T-helper 2 cell treated with Interferon-gamma antibody and Interleukin-4, amounts not matched to agents 5 μg/mL and 100 μg/mL, for 36 hours (primary cell): Measurements from ENCODE around the gene ABLIM1.
A peak's percentile ranks its signal among the peaks of the same experiment; 100 is the strongest.

Experiments
- DNase-seq: peaks from one replicate; pipeline ENCODE4 v3.0.0; 2021; ENCODE audit warnings: low spot score
- H3K27ac Mint-ChIP-seq: one replicate; pipeline ENCODE4 v1.8.0; 2021; ENCODE audit warnings: mild to moderate bottlenecking, mixed read lengths
- H3K27me3 Mint-ChIP-seq: one replicate; pipeline ENCODE4 v1.8.0; 2021; ENCODE audit warnings: low read depth, mixed read lengths
- H3K36me3 Mint-ChIP-seq: one replicate; pipeline ENCODE4 v1.8.0; 2021; ENCODE audit warnings: low read depth, mixed read lengths
- H3K4me1 Mint-ChIP-seq: one replicate; pipeline ENCODE4 v1.8.0; 2021; ENCODE audit warnings: low read depth, mixed read lengths
- H3K4me3 Mint-ChIP-seq: one replicate; pipeline ENCODE4 v1.8.0; 2022; ENCODE audit warnings: mild to moderate bottlenecking, moderate library complexity, mixed read lengths
- H3K9me3 Mint-ChIP-seq: one replicate; pipeline ENCODE4 v1.8.0; 2021; ENCODE audit warnings: mixed read lengths

ABLIM1 gene

DNA sequence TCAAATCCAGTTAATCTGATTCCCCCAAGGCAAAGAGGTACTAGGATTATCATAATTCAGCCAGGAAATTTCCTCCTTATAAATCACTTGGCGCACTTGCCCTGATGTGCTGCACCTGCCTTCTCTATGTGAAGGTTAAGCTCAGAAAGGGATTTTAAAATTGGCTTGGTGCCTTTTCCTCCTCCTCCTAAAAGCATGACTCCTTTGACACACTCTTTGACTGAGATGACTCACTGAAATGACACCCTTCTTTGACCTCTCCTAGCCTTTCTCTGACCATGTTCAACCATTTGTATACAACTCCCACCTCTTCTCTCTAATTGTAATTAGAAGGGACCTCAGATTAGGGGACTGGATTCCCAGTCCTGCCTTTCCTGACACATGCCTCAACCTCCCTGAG is 46.5 kb downstream of the ABLIM1 start:
- Mint-ChIP-seq H3K4me3 (no peak overlapping the region), H3K36me3 (peaks cover 16% of the 10 kb centered on the region), H3K27me3 (no peaks in the 10 kb centered on the region), H3K4me1 (peaks cover 39% of the 10 kb centered on the region), H3K9me3 (peaks cover 3% of the 10 kb centered on the region), H3K27ac (no peak overlapping the region)
- DNase-seq: no peak

DNA sequence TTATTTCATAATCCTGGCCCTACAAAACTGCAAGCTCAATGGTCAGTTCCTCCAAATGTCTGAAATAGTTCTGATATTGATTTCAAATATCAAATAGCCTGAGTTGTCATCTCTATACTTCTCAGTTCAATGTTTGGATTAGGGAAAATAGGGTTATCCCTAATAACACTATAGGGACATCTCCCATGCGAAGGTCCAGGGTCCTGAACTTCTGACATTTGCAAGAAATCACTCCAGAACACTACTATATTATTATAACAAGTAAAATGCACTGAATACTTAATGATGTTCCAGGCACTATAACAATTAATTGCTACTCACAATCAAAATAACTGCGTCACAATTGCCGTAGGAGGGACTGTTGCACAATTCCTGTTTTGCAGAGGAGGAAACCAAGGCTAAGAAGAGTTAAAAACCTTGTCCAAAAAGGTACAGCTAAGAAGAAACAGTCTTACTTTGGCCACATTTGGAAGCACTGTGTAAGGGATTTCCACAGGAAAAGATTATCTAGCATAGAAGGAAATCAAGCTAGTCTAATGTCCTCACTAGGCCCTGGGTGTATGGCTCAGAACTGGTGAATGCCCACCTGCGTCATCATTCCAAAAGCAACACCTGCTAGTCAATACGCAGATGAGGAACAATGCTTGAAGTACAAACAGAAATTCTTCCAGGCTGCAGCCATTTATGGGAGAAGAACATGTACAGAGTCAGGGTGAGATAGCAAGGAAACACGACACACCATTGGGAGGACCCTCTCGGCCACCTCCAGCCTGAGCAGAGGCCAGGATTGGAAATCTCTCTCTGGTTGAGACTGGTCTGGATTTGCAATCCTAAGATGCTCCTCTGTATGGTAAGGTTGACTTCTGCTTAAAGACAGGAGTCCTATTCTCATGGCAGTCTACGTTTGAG is 48.3 kb downstream of the ABLIM1 start:
- no peak overlapping the region for H3K27ac Mint-ChIP-seq

DNA sequence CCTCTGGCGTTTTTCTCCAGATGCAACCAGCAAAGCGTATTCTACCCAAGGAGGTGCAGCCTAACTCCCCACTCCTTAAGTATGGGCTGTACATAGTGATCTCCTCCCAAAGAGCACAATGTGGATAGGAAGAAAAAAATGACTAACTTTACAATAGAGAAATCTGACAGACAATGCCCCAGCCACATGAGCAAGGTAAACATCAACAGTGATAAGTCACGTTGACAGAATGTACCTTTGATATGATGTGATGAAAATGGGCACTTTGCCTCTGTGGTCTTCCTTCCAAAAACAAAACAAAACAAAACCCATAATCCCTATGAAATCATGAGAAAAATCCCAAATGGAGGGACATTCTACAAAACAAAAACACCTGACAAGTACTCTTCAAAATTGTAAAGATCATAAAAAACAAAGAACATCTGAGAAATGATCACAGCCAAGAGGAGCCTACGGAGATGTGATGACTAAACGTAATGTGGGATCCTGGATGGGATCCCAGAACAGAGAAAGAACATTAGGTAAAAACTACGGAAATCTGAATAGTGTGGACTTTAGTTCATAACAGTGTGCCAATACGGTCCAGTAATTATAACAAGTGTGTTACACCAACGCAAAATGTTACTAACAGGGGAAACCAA is 50.6 kb downstream of the ABLIM1 start:
- Mint-ChIP-seq H3K4me3 (no peak overlapping the region), H3K27ac (no peak overlapping the region), H3K36me3 (peaks cover 12% of the 10 kb centered on the region), H3K9me3 (peaks cover 3% of the 10 kb centered on the region), H3K4me1 (peaks cover 44% of the 10 kb centered on the region), H3K27me3 (no peaks in the 10 kb centered on the region)
- DNase-seq: no peak

More for the DNA sequence above, 48.3 kb downstream of the ABLIM1 start:
- DNase-seq: no peak
- H3K4me3 Mint-ChIP-seq: no peak overlapping the region
- peaks cover 3% of the 10 kb centered on the region for H3K9me3 Mint-ChIP-seq
- H3K27me3 Mint-ChIP-seq: no peaks in the 10 kb centered on the region
- peaks cover 14% of the 10 kb centered on the region for H3K36me3 Mint-ChIP-seq
- H3K4me1 Mint-ChIP-seq: peaks cover 40% of the 10 kb centered on the region

DNA sequence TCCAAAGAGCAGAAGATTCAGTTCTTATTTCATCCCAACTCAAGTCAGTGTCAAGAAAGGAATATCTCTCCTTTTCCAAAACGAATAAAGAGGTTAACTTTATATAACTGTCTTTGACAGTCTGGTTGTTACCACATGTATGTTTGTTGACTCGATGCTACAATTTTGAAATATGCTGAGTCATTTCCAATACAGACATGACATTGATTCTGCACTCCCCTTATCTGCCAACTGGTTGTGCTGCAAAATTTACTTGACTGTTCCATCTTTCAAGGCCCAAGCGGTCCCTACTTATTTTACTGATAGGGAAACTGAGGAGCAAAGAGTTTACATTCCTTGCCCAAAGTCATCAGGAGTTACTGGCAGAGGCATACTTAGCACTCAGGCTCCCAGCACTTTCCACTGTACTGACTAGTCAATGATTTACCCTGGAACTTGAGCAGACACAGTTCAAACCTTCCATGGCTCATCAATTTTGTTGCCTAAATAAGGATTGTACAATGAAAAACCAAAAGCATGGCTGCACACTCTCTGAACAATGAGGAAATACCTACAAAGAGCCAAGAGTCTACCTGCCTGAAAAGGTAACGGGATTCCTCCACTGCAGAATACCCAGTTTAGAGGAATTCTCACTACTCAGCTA is 52.8 kb downstream of the ABLIM1 start:
- no peak for DNase-seq
- peaks cover 46% of the 10 kb centered on the region for H3K4me1 Mint-ChIP-seq
- peaks cover 22% of the 10 kb centered on the region for H3K36me3 Mint-ChIP-seq
- peak overlapping the region; percentile 16 for H3K4me3 Mint-ChIP-seq
- peaks cover 3% of the 10 kb centered on the region for H3K9me3 Mint-ChIP-seq
- H3K27me3 Mint-ChIP-seq: no peaks in the 10 kb centered on the region
- peak overlapping the region; percentile 75 for H3K27ac Mint-ChIP-seq

DNA sequence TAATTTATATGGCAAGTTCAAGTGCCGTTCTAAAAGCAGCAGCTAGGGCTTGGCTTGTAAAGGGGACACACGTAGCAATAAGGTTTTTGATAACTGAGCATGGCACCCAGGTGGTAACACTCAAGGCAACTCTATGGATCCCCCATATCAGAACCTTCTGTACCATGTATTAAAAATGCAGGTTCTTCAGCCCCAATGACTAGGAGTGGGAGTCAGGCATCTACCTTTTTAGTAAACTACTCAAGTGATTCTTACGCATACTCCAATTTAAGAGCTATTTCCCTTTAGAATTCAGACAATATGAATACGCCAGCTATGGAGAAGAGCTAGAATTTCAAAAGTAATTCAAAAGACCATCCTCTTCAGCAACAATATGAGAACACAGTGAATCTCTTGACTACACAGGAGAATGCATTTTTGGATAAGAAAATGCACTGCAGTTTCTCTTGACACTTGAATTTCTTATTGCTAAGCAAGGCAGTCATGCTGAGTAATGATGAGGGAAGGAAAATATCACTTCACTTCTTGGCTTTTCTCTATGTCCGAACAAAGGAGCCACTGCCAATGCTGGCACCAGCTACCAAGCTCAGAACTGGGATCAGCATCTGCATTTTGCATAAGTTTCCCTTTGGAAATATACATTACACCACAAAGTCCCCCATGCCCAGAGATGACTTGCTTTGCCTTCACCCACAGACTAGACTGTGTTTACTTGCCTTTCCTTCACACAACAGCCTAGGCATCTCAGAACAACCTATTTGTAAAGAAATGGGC is 53.5 kb downstream of the ABLIM1 start:
- Mint-ChIP-seq H3K27me3 (no peaks in the 10 kb centered on the region), H3K4me3 (peak overlapping the region; percentile 45), H3K9me3 (peaks cover 3% of the 10 kb centered on the region), H3K36me3 (peaks cover 23% of the 10 kb centered on the region), H3K4me1 (peaks cover 44% of the 10 kb centered on the region), H3K27ac (peak overlapping the region; percentile 75)
- DNase-seq: no peak

DNA sequence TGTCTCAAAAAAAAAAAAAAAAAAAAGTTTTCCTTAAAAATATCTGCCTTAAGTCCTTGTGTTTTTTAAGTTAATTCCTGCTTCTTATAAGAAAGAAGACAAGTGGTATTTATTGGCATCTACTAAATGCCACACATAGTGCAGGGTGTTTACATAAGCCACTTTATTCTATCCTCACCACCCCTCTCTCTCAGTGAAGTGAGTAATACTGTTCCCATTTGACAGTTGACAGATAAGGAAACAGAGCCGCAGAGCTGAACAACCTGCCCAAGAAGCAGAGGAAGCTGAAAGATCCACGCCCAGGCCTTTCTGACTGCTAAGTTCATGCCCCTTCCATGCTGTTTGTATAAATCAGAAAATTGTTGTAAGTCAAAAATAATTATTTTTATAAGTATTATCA is 54.1 kb downstream of the ABLIM1 start:
- peaks cover 23% of the 10 kb centered on the region for H3K36me3 Mint-ChIP-seq
- H3K4me3 Mint-ChIP-seq: peak overlapping the region; percentile 72
- peak; percentile 39 for DNase-seq
- peak overlapping the region; percentile 79 for H3K27ac Mint-ChIP-seq
- no peaks in the 10 kb centered on the region for H3K27me3 Mint-ChIP-seq
- peaks cover 3% of the 10 kb centered on the region for H3K9me3 Mint-ChIP-seq
- H3K4me1 Mint-ChIP-seq: peaks cover 44% of the 10 kb centered on the region

DNA sequence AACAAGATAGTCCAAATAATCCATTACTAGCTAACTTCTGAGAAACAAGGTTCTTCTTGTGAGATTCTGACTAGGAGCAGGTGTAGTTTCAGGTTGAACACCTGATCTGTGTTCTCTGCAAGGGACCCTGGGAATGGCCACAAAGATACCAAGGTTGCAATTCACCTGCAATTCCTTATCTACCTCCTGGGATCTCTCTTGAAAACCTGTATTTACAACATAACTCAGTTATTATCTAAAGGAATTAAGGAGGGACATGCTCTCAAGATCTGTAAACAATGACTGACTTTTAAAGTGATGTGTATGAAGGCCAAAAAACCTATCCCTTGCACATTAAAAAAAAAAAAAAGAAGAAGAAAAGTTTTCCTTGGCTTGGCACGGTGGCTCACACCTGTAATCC is 54.8 kb downstream of the ABLIM1 start:
- H3K4me1 Mint-ChIP-seq: peaks cover 44% of the 10 kb centered on the region
- no peaks in the 10 kb centered on the region for H3K27me3 Mint-ChIP-seq
- H3K36me3 Mint-ChIP-seq: peaks cover 23% of the 10 kb centered on the region

DNA sequence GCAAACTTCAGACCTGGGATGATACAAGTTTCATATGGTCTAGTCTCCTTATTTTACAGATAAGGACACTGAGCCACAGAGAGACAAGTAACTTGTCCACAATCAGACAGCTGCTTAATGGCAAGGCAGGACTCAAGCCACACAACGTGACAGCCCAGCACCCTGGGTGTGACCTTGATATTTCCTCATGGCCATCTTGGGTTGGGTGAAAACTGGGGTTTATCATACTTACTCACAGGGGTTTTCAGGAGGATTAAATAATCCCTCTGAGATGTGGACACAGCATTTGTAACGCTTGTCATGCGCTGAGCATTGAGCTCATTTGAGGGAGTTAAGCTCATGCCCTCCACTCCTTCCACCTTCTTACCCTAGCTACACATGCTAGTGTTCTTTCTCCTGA is 58.0 kb downstream of the ABLIM1 start:
- Mint-ChIP-seq H3K27me3 (peaks cover 18% of the 10 kb centered on the region), H3K27ac (no peak overlapping the region), H3K4me3 (no peak overlapping the region), H3K4me1 (peaks cover 32% of the 10 kb centered on the region), H3K36me3 (peaks cover 25% of the 10 kb centered on the region), H3K9me3 (no peaks in the 10 kb centered on the region)
- no peak for DNase-seq

More for the DNA sequence above, 54.8 kb downstream of the ABLIM1 start:
- DNase-seq: no peak
- H3K4me3 Mint-ChIP-seq: no peak overlapping the region
- H3K27ac Mint-ChIP-seq: peak overlapping the region; percentile 42
- H3K9me3 Mint-ChIP-seq: peaks cover 3% of the 10 kb centered on the region

DNA sequence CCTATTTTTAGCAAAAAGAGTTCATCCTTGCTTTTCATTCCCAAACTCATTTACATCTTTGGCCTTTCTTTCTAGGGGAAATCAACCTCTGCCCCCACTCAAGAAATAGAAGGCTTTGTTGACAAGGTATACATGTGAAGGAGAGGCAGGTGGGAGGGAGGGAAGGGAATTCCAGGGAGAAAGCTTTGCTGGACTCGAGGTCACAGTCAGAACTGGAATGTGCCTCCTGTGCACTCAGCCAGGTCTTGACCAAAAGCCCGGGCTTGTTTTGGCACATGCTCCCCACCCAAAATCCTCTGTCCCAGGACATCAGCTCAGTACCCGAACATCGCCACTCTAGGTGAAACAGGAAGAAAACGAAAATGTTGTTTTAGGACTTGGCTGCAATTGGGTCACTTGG is 61.3 kb downstream of the ABLIM1 start:
- no peak overlapping the region for H3K4me3 Mint-ChIP-seq
- peaks cover 20% of the 10 kb centered on the region for H3K27me3 Mint-ChIP-seq
- peaks cover 28% of the 10 kb centered on the region for H3K36me3 Mint-ChIP-seq
- peaks cover 21% of the 10 kb centered on the region for H3K4me1 Mint-ChIP-seq
- no peak overlapping the region for H3K27ac Mint-ChIP-seq
- no peak for DNase-seq
- H3K9me3 Mint-ChIP-seq: peaks cover 8% of the 10 kb centered on the region

DNA sequence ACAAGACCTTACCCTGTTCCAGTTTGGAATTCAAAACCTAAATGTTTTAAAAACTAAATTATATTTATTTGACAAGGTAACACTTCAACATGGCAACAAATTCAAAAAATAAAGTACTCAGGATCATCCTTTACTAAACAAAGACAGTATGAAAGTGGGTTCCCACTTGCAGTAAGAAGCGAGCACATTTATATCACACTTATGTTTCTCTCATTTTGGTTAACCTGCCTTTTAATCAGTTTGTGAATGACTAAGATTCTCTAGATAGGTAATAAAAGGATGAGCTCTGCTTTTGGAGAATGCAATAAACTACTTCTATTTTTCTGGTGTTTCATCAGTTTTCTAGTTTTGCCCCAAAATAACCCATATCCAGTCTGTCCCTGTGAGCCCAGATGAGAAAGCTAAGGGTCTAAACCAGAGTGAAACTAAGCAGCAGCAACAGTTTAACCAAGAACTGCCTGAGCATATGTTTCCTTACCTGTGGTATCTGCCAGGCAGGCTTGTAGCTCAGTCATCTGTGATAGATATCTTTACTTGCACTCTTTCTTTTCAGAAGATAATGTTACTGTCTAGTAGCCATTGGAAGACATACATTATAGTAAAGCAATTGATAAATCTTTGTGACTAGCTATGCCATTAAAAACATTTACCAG is 64.1 kb downstream of the ABLIM1 start:
- peak overlapping the region; percentile 2 for H3K4me3 Mint-ChIP-seq
- H3K27me3 Mint-ChIP-seq: peaks cover 23% of the 10 kb centered on the region
- peak; percentile 7 for DNase-seq
- H3K36me3 Mint-ChIP-seq: peaks cover 20% of the 10 kb centered on the region
- peak overlapping the region; percentile 7 for H3K27ac Mint-ChIP-seq
- H3K9me3 Mint-ChIP-seq: peaks cover 8% of the 10 kb centered on the region
- H3K4me1 Mint-ChIP-seq: peaks cover 9% of the 10 kb centered on the region

DNA sequence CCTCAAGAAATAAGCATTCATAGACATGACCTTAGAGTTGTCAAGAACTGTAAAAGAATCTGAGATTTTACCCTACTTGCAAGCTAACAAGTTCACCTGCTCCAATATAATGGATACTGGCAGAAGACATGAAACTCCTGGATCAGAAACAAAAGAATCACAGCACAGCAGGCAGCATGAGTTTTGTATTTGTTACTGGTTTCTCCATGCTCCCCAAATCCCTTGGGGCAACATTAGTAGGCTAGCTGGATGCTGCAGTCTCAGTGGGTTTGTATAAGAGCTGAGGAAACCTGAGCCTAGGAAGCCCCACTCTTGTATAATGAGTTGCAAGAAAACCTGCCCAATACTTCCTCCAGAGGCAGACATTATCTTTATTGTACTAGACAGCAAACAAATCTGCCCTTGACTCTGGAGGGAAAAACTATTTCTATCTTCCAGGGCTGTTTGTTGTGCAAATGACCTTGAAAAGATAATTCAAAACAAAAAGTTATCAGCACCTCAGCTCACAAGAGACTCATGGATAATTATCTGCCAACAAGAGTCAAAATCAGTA is 64.8 kb downstream of the ABLIM1 start:
- no peak overlapping the region for H3K4me3 Mint-ChIP-seq
- H3K4me1 Mint-ChIP-seq: peaks cover 9% of the 10 kb centered on the region
- peaks cover 23% of the 10 kb centered on the region for H3K27me3 Mint-ChIP-seq
- no peak for DNase-seq
- peaks cover 8% of the 10 kb centered on the region for H3K9me3 Mint-ChIP-seq
- no peak overlapping the region for H3K27ac Mint-ChIP-seq
- peaks cover 20% of the 10 kb centered on the region for H3K36me3 Mint-ChIP-seq

DNA sequence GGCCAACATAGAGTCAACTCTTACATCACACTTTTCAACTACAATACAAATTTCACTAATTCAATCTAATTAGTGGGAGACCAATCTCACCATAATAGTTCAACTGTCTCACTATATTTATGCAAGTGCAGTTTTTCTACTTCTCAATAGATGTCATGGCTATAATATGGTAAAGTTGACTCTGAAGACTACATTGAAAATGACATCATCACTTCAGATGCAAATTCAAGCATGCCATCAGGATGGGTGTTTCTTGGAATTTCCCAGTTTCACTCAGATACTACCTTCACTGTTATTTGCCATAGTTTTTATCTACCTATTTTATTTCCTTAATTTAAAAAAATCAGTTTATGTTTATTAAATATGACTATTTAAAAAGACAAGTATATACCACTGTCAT is 67.1 kb downstream of the ABLIM1 start:
- peaks cover 21% of the 10 kb centered on the region for H3K27me3 Mint-ChIP-seq
- peaks cover 8% of the 10 kb centered on the region for H3K9me3 Mint-ChIP-seq
- peaks cover 12% of the 10 kb centered on the region for H3K36me3 Mint-ChIP-seq
- H3K27ac Mint-ChIP-seq: no peak overlapping the region
- no peak for DNase-seq
- H3K4me3 Mint-ChIP-seq: no peak overlapping the region
- H3K4me1 Mint-ChIP-seq: peaks cover 9% of the 10 kb centered on the region

DNA sequence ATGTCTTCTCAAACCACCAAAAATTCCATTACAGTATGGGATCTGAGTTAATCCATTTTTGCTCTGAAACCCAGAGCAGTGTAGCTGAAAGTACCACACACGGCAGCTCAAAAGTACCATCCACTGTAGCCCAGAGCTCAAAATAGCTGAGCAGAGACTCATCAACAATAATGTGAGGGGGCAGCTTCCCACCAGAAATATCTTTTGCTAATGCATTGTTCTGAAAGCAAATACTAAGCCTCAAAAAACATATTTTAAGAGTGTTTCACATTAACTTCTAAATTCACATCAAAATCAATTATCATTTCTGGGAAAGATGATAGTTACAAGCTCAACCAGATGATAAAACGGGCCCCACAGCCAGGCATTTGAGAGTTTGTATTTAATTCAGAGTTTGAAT is 73.7 kb downstream of the ABLIM1 start:
- Mint-ChIP-seq H3K36me3 (peaks cover 2% of the 10 kb centered on the region), H3K27me3 (peaks cover 48% of the 10 kb centered on the region), H3K27ac (no peak overlapping the region)

More for the DNA sequence above, 73.7 kb downstream of the ABLIM1 start:
- H3K9me3 Mint-ChIP-seq: no peaks in the 10 kb centered on the region
- no peaks in the 10 kb centered on the region for H3K4me1 Mint-ChIP-seq
- no peak overlapping the region for H3K4me3 Mint-ChIP-seq
- DNase-seq: no peak
